H1 (cell line): Measurements from ENCODE around the gene CTSW.
"Not testable (repeated sequence)": the region's sequence is repeated elsewhere in the genome, so short reads cannot be mapped to it uniquely, and the experiment has no call there.

Source experiments
- ASH2L ChIP-seq: fragments of 200-600, 300-600 bp; sonication (generic); IDR thresholded peaks from one replicate; pipeline ENCODE4 v1.7.1; 2017; ENCODE audit warnings: low read length
- CEBPB ChIP-seq: IDR thresholded peaks from 2 replicates; pipeline ENCODE4 v1.6.1; 2012; ENCODE audit warnings: low read depth, low read length
- CHD2 ChIP-seq: IDR thresholded peaks from 2 replicates; pipeline ENCODE4 v1.6.1; 2012; ENCODE audit warnings: low read length, improper control_type of control experiment
- CREB1 ChIP-seq: IDR thresholded peaks from 2 replicates; pipeline ENCODE4 v1.6.1; 2012; ENCODE audit warnings: inconsistent platforms
- EGR1 ChIP-seq: IDR thresholded peaks from 2 replicates; pipeline ENCODE4 v1.6.1; 2011; ENCODE audit warnings: low read depth, low read length, borderline replicate concordance
- EZH2 ChIP-seq: fragments of 200-600 bp; sonication (generic); IDR thresholded peaks from 2 replicates; pipeline ENCODE4 v1.7.1; 2012; ENCODE audit warnings: low read depth, mild to moderate bottlenecking, moderate library complexity, low read length, inconsistent platforms; ENCODE audit not compliant: severe bottlenecking
- KDM4A ChIP-seq: IDR thresholded peaks from one replicate; pipeline ENCODE4 v1.7.1; 2012; ENCODE audit warnings: low read depth, mild to moderate bottlenecking, moderate library complexity, low read length, inconsistent platforms; ENCODE audit not compliant: severe bottlenecking
- POLR2A ChIP-seq, 2 experiments: IDR thresholded peaks; 1 replicate in 1 of 2; 2 replicates in 1 of 2; pipeline ENCODE4 v1.6.1; 2011; ENCODE audit warnings: low read depth in 2 of 2, low read length in 2 of 2, mild to moderate bottlenecking in 2 of 2; ENCODE audit errors: control extremely low read depth in 1 of 2
- POLR2AphosphoS5 ChIP-seq: IDR thresholded peaks from 2 replicates; pipeline ENCODE4 v1.6.1; 2011; ENCODE audit warnings: low read depth, low read length
- RFX5 ChIP-seq: IDR thresholded peaks from 2 replicates; pipeline ENCODE4 v1.6.1; 2011; ENCODE audit warnings: low read depth, low read length, improper control_type of control experiment, borderline replicate concordance
- TCF12 ChIP-seq: IDR thresholded peaks from 2 replicates; pipeline ENCODE4 v1.6.1; 2011; ENCODE audit warnings: low read depth, mild to moderate bottlenecking, low read length
- TF ChIP-seq, protein P1 (sequence below), 3 experiments: IDR thresholded peaks; 1 replicate in 2 of 3; 2 replicates in 1 of 3; pipeline versions ENCODE4 v1.5.1 to v1.6.1; 2011; ENCODE audit warnings: low read length in 3 of 3, mild to moderate bottlenecking in 3 of 3, inconsistent platforms in 2 of 3, low read depth in 1 of 3, moderate library complexity in 1 of 3; ENCODE audit not compliant: insufficient read depth in 1 of 3; ENCODE audit errors: control extremely low read depth in 1 of 3

DNA sequence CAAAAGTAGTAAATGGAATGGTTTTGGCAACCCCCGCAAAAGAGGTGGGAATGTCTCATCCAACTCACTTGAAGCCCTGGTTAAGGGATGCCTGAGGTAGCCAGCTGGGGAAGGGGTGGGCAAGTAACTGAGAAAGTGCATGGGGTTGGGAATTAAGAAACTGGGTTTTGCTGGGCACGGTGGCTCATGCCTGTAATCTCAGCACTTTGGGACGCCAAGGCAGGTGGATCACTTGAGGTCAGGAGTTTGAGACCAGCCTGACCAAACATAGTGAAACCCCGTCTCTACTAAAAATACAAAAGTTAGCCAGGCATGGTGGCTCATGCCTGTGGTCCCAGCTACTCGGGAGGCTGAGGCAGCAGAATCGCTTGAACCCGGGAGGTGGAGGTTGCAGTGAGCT is 30.9 kb upstream of the CTSW start:
- TF ChIP-seq, protein P1, sequence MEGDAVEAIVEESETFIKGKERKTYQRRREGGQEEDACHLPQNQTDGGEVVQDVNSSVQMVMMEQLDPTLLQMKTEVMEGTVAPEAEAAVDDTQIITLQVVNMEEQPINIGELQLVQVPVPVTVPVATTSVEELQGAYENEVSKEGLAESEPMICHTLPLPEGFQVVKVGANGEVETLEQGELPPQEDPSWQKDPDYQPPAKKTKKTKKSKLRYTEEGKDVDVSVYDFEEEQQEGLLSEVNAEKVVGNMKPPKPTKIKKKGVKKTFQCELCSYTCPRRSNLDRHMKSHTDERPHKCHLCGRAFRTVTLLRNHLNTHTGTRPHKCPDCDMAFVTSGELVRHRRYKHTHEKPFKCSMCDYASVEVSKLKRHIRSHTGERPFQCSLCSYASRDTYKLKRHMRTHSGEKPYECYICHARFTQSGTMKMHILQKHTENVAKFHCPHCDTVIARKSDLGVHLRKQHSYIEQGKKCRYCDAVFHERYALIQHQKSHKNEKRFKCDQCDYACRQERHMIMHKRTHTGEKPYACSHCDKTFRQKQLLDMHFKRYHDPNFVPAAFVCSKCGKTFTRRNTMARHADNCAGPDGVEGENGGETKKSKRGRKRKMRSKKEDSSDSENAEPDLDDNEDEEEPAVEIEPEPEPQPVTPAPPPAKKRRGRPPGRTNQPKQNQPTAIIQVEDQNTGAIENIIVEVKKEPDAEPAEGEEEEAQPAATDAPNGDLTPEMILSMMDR (IDR thresholded peaks at IDR 0.05; ENCODE audit: control extremely low read depth in 1 of 3, insufficient read depth in 1 of 3, low read depth in 1 of 3, low read length in 3 of 3), result not testable (repeated sequence)
- TF ChIP-seq ASH2L; CREB1; KDM4A; POLR2AphosphoS5; TCF12; POLR2A (IDR thresholded peaks at IDR 0.05; ENCODE audit: control extremely low read depth in 1 of 2, low read depth in 2 of 2, low read length in 2 of 2); RFX5; CEBPB; CHD2; EGR1; EZH2: not testable (repeated sequence)
